ENCODE measurements around the gene SLAMF1. TPM values are rescaled to one million over a fixed set of nuclear protein-coding genes. Genes with fewer than 3 reads are reported as not detected.

The SLAMF1 gene
- total and polyA plus RNA-seq, 4 donors: 0.39 to 27.0 (median 1.5) TPM

- ATAC-seq (ENCODE audit: insufficient read depth, low FRiP score) (no peak), DNase-seq (no peak)
- Histone ChIP-seq H3K27ac (ENCODE audit: low read depth in 1 of 2, low read length in 1 of 2) (no peak overlapping the region), H3K36me3 (ENCODE audit: control insufficient read depth in 4 of 4, insufficient read depth in 4 of 4, low read length in 4 of 4) (no peaks in the 10 kb centered on the region), H3K9me3 (ENCODE audit: control insufficient read depth in 4 of 4, insufficient read depth in 3 of 4, low read length in 3 of 4) (no peaks in the 10 kb centered on the region), H3K4me3 (no peak overlapping the region), H3K4me1 (ENCODE audit: control insufficient read depth in 5 of 5, insufficient read depth in 5 of 5, low read length in 5 of 5) (no peaks in the 10 kb centered on the region), H3K27me3 (ENCODE audit: control insufficient read depth in 3 of 3, insufficient read depth in 3 of 3, low read length in 2 of 3) (peaks cover 0 to 3% (median 0%) of the 10 kb centered on the region in 3 donors), H3K9ac (ENCODE audit: insufficient read depth in 1 of 2, low read length in 2 of 2) (no peak overlapping the region)
- no peak for TF ChIP-seq CTCF (IDR thresholded peaks at IDR 0.05; ENCODE audit: control extremely low read depth, extremely low read depth)
- 60 to 86% methylated on average over 5 of the region's 5 CpGs for WGBS, 2 donors
These were observed 32.4 kb downstream of the SLAMF1 start for GRCh38 chr1:160614410-160614809.

- no peak for ATAC-seq (ENCODE audit: insufficient read depth, low FRiP score)
- no peaks in the 10 kb centered on the region for H3K9me3 ChIP-seq (ENCODE audit: control insufficient read depth in 4 of 4, insufficient read depth in 3 of 4, low read length in 3 of 4)
- 83 to 94% methylated on average over 6 of the region's 6 CpGs for WGBS, 2 donors
These were observed 34.1 kb downstream of the SLAMF1 start for GRCh38 chr1:160612613-160613218.

GRCh38 chr1:160610569-160611242, 36.1 kb downstream of the SLAMF1 start:
- WGBS, 2 donors: 11 to 28% methylated on average over 1 of the region's 1 CpG
- no peak for ATAC-seq (ENCODE audit: insufficient read depth, low FRiP score)

More at GRCh38 chr1:160612613-160613218, 34.1 kb downstream of the SLAMF1 start:
- Histone ChIP-seq H3K4me1 (ENCODE audit: control insufficient read depth in 5 of 5, insufficient read depth in 5 of 5, low read length in 5 of 5) (no peaks in the 10 kb centered on the region), H3K27ac (ENCODE audit: low read depth in 1 of 2, low read length in 1 of 2) (no peak overlapping the region), H3K27me3 (ENCODE audit: control insufficient read depth in 3 of 3, insufficient read depth in 3 of 3, low read length in 2 of 3) (peaks cover 0 to 3% (median 0%) of the 10 kb centered on the region in 3 donors), H3K36me3 (ENCODE audit: control insufficient read depth in 4 of 4, insufficient read depth in 4 of 4, low read length in 4 of 4) (no peaks in the 10 kb centered on the region), H3K9ac (ENCODE audit: insufficient read depth in 1 of 2, low read length in 2 of 2) (no peak overlapping the region), H3K4me3 (no peak overlapping the region)
- TF ChIP-seq CTCF (IDR thresholded peaks at IDR 0.05; ENCODE audit: control extremely low read depth, extremely low read depth): no peak
- DNase-seq: no peak

More at GRCh38 chr1:160610569-160611242, 36.1 kb downstream of the SLAMF1 start:
- Histone ChIP-seq H3K36me3 (ENCODE audit: control insufficient read depth in 4 of 4, insufficient read depth in 4 of 4, low read length in 4 of 4) (no peaks in the 10 kb centered on the region), H3K4me3 (no peak overlapping the region), H3K9ac (ENCODE audit: insufficient read depth in 1 of 2, low read length in 2 of 2) (no peak overlapping the region), H3K9me3 (ENCODE audit: control insufficient read depth in 4 of 4, insufficient read depth in 3 of 4, low read length in 3 of 4) (no peaks in the 10 kb centered on the region), H3K4me1 (ENCODE audit: control insufficient read depth in 5 of 5, insufficient read depth in 5 of 5, low read length in 5 of 5) (no peaks in the 10 kb centered on the region), H3K27me3 (ENCODE audit: control insufficient read depth in 3 of 3, insufficient read depth in 3 of 3, low read length in 2 of 3) (peaks cover 0 to 3% (median 0%) of the 10 kb centered on the region in 3 donors), H3K27ac (ENCODE audit: low read depth in 1 of 2, low read length in 1 of 2) (no peak overlapping the region)
- DNase-seq: no peak
- TF ChIP-seq CTCF (IDR thresholded peaks at IDR 0.05; ENCODE audit: control extremely low read depth, extremely low read depth): no peak
